Adrenal gland (tissue), 12 donors: ENCODE results near the gene CES2. TPM values are rescaled to one million over a fixed set of nuclear protein-coding genes. Genes with fewer than 3 reads are reported as not detected.

Source experiments
- DNase-seq, 7 donors: peaks; one replicate each; pipeline ENCODE4 v3.0.0-alpha.2; 2019 to 2020
- H3K27ac ChIP-seq, 5 donors: fragments of 200-600 bp; sonication (generic) in 4 of 5; 1 replicate in 3 of 5; 2 replicates in 2 of 5; pipeline versions ENCODE4 v1.5.1 to v1.8.0; 2016 to 2020; ENCODE audit warnings: mild to moderate bottlenecking in 1 of 5
- H3K27me3 ChIP-seq: fragments of 200-600 bp; 2 replicates; pipeline ENCODE4 v1.8.0; 2021
- H3K36me3 ChIP-seq, 2 donors: fragments of 200-600 bp; replicated peaks in 1 of 2; 1 replicate in 1 of 2; 2 replicates in 1 of 2; pipeline versions ENCODE4 v1.5.1 to v1.8.0; 2018 to 2022
- H3K4me1 ChIP-seq, 2 donors: fragments of 200-600 bp; replicated peaks in 1 of 2; 1 replicate in 1 of 2; 2 replicates in 1 of 2; pipeline versions ENCODE4 v1.5.1 to v1.8.0; 2018 to 2021
- H3K4me3 ChIP-seq, 4 donors: fragments of 200-600 bp; sonication (generic) in 3 of 4; one replicate each; pipeline ENCODE4 v1.5.1; 2016 to 2018
- H3K9me3 ChIP-seq, 3 donors: fragments of 200-600 bp; sonication (generic) in 1 of 3; replicated peaks in 1 of 3; 1 replicate in 2 of 3; 2 replicates in 1 of 3; pipeline versions ENCODE4 v1.5.1 to v1.8.0; 2016 to 2021
- CTCF ChIP-seq, 6 experiments: fragments of 450-650 bp in 4 of 6; fragments of 200-600 bp in 2 of 6; sonication (generic) in 1 of 6; IDR thresholded peaks; 1 replicate in 5 of 6; 2 replicates in 1 of 6; pipeline versions ENCODE4 v1.5.1 to v1.8.0; 2016 to 2021; ENCODE audit warnings: antibody characterized with exemption in 6 of 6, mild to moderate bottlenecking in 2 of 6, moderate library complexity in 1 of 6
- POLR2A ChIP-seq, 2 donors: fragments of 450-650 bp; IDR thresholded peaks; one replicate each; pipeline ENCODE4 v1.6.1; 2017; ENCODE audit warnings: antibody characterized with exemption in 2 of 2, mild to moderate bottlenecking in 2 of 2, moderate library complexity in 1 of 2
- WGBS, 4 donors: extraction: QIAGEN DNeasy Blood & Tissue Kit in 2 of 4; methylation state at CpG; one replicate each; pipeline versions ENCODE4 v1.1.5 to v1.1.7; 2013 to 2017; 5-methylcytosine and 5-hydroxymethylcytosine counted together
- intact Hi-C, 2 donors: fragments of 100-400 bp; cut with DNase I; formaldehyde crosslinking; loops; one replicate each; pipeline versions ENCODE4 v1.14.1 to v1.15.0; 2022 to 2023
- polyA plus RNA-seq, 3 donors: library from polyadenylated mRNA; stranded (reverse); fragments of 200-250 nt in 2 of 3; fragments of 350-450 nt in 1 of 3; fragmentation: Illumina TruSeq in 1 of 3; extraction: RNeasy Lipid Tissue Mini Kit (QIAGEN cat#74804) in 1 of 3; gene quantifications; one replicate each; pipeline ENCODE4 v1.2.3, GENCODE V29; 2013 to 2014
- total RNA-seq, 9 donors: library from RNA; depleted of rRNA in 4 of 9; stranded (reverse); fragments of >200 nt in 4 of 9; fragments of 120-200 nt in 1 of 9; fragmentation: NEBNext Ultra II Directional in 1 of 9; extraction: Animal tissue kit (Norgen Biotek cat#: 25700) in 1 of 9; gene quantifications; one replicate each; pipeline versions ENCODE4 v1.1.0 to v1.2.4, GENCODE V29; 2013 to 2023
- donor health status: healthy with polysubstance abuse.
- donor health status: Bipolar disorder and iron deficiency.
- donor health status: DM: yes; HTN: yes; CAD: no.
- donor health status: DM: no; HTN: no; CAD: no.
- donor health status: DM: no; HTN: no; CAD: no.
- donor health status: DM: yes; HTN: yes; CAD: no.

The CES2 gene
- total and polyA plus RNA-seq, 12 donors = 25.6 to 133 (median 85.3) TPM

GRCh38 chr16:66915041-66915440, 20.3 kb upstream of the CES2 start:
- intact Hi-C loops = no loop called here
- Histone ChIP-seq H3K9me3 (no peaks in the 10 kb centered on the region), H3K4me1 (no peaks in the 10 kb centered on the region), H3K36me3 (no peaks in the 10 kb centered on the region), H3K4me3 (no peak overlapping the region), H3K27me3 (no peaks in the 10 kb centered on the region), H3K27ac (no peak overlapping the region)
- WGBS, 4 donors = 71 to 83% (median 78%) methylated on average over 7 of the region's 7 CpGs
- DNase-seq = no peak
- no peak for TF ChIP-seq CTCF (IDR thresholded peaks at IDR 0.05)
- TF ChIP-seq POLR2A (IDR thresholded peaks at IDR 0.05) = no peak

- H3K27ac ChIP-seq = no peak overlapping the region
- H3K36me3 ChIP-seq = no peaks in the 10 kb centered on the region
- no peaks in the 10 kb centered on the region for H3K4me1 ChIP-seq
- WGBS, 4 donors = 82 to 86% (median 84%) methylated on average over 6 of the region's 6 CpGs
- H3K27me3 ChIP-seq = no peaks in the 10 kb centered on the region
- intact Hi-C loops = no loop called here
- TF ChIP-seq CTCF (IDR thresholded peaks at IDR 0.05) = no peak
- no peak for TF ChIP-seq POLR2A (IDR thresholded peaks at IDR 0.05)
- no peaks in the 10 kb centered on the region for H3K9me3 ChIP-seq
- no peak for DNase-seq
- H3K4me3 ChIP-seq = no peak overlapping the region
Measured at GRCh38 chr16:66916518-66916917, 18.8 kb upstream of the CES2 start.

- DNase-seq = no peak
- Histone ChIP-seq H3K4me3 (no peak overlapping the region), H3K36me3 (no peaks in the 10 kb centered on the region), H3K4me1 (peaks cover 0 to 1% of the 10 kb centered on the region in 2 donors), H3K9me3 (no peaks in the 10 kb centered on the region), H3K27ac (no peak overlapping the region), H3K27me3 (no peaks in the 10 kb centered on the region)
- intact Hi-C loops = no loop called here
- WGBS, 4 donors = 87 to 94% (median 91%) methylated on average over 7 to 9 of the region's 9 CpGs
- TF ChIP-seq POLR2A (IDR thresholded peaks at IDR 0.05) = no peak
- TF ChIP-seq CTCF (IDR thresholded peaks at IDR 0.05) = no peak
Measured at GRCh38 chr16:66917741-66918140, 17.6 kb upstream of the CES2 start.

- Histone ChIP-seq H3K4me1 (peaks cover 4 to 6% of the 10 kb centered on the region in 2 donors), H3K27ac (no peak overlapping the region), H3K36me3 (no peaks in the 10 kb centered on the region), H3K4me3 (no peak overlapping the region), H3K9me3 (no peaks in the 10 kb centered on the region), H3K27me3 (no peaks in the 10 kb centered on the region)
- 88 to 93% (median 91%) methylated on average over 6 of the region's 6 CpGs for WGBS, 4 donors
- intact Hi-C loops = no loop called here
- DNase-seq = no peak
- TF ChIP-seq CTCF (IDR thresholded peaks at IDR 0.05) = no peak
- TF ChIP-seq POLR2A (IDR thresholded peaks at IDR 0.05) = no peak
Measured at GRCh38 chr16:66918355-66918754, 17.0 kb upstream of the CES2 start.
